ENCODE measurements around the gene ETV3L.
"Not testable (repeated sequence)": the region's sequence is repeated elsewhere in the genome, so short reads cannot be mapped to it uniquely, and the experiment has no call there.

The ETV3L gene

DNA sequence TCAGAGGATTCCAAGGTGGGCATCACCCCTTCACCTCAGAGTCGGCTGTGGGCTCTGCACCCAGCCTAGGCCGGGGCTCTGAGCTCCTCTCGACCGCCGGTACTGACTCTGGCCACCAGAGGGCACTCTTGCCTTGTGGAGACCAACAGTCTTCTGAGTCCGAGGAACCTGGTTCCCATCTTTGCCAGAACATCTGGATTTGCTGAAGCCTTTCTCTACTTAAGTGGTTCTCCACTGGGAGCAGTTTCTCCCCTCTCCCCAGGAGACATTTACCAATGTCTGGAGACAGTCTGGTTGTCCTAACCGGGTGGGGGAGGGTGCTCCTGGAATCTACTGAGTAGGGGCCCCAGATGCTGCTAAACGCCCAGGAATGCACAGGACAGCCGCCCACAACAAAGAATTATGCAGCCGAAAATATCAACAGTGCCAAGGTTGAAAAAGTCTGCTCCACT lies 9.4 kb downstream of the ETV3L start:
- in situ Hi-C loops (cut with MboI; ENCODE audit: low pct_unique_long_range_greater_than_20kb, low sequenced_read_pairs): loop anchor here (10.0 kb wide), 1 partner anchor 75 kb away; no protein-coding TSS in a partner anchor
- DNase-seq: peak; percentile 66

DNA sequence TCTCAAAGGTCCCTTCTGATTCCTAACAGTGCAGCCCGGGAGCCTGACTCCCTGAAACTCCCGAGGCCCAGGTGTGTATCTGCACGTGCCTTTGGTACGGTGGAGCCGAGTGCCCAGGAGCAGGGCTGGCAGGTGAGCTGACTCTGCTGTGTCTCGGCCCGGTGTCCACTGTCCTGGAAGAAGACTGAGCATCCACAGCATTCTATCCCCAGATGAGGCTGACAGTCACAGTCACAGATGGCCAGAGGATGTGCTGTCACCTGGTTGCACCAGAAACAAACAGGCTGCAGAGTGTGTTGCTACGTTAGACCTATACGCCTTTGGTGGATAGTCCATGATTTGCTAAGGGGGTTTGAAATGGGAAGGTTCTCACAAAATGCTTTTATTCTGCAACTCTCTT lies 9.8 kb downstream of the ETV3L start:
- DNase-seq: no peak
- in situ Hi-C loops (cut with MboI; ENCODE audit: low pct_unique_long_range_greater_than_20kb, low sequenced_read_pairs): loop anchor here (10.0 kb wide), 1 partner anchor 75 kb away; no protein-coding TSS in a partner anchor

DNA sequence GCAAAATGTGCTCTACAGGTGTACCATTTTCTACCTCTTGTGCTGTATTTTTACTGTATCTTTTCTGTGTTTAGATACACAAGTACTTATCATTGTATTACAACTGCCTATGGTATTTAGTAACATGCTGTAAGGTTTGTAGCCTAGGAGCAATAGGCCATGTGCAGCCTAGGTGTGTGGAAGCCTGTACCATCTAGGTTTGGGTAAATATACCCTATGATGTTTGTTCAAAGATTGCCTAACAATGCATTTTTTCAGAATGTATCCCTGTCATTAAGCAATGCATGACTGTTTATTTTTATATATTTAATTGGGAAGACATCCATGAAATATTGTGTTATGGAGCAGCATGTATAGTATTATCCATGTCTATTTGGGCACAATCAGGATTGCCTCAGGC lies 11.0 kb downstream of the ETV3L start:
- no peak for DNase-seq
- in situ Hi-C loops (cut with MboI; ENCODE audit: low pct_unique_long_range_greater_than_20kb, low sequenced_read_pairs): no loop called here

DNA sequence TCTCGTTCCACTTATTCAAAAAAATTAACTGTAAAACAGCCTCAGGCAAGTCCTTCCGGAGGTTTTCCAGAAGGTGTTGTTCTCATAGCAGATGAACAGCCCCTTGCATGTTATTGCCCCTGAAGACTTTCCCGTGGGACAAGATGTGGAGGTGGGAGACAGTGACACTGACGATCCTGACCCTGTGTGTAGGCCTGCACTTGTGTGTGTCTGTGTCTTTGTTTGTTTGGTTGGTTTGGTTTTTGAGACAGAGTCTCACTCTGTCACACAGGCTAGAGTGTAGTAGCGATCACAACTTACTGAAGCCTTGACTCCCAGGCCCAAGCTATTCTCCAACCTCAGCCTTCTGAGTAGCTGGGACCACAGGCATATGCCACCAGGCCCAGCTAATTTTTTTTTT lies 12.6 kb downstream of the ETV3L start:
- no peak for DNase-seq

DNA sequence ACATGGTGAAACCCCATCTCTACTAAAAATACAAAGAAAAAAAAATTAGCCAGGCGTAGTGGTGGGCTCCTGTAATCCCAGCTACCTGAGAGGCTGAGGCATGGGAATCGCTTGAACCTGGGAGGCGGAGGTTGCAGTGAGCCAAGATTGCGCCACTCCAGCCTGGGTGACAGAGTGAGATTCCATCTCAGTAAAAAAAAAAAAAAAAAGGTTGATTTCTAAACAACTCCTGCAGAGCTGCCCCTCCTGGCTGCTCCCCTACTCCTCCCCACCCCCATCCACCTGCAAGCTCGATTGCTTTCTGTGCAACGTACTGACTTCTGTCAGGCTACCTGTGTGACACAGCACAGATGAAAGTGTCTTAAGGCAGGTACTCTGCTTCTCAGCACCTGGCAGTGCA lies 13.3 kb downstream of the ETV3L start:
- in situ Hi-C loops (cut with MboI; ENCODE audit: low pct_unique_long_range_greater_than_20kb, low sequenced_read_pairs): no loop called here
- DNase-seq: no peak

More for the DNA sequence above, 12.6 kb downstream of the ETV3L start:
- in situ Hi-C loops (cut with MboI; ENCODE audit: low pct_unique_long_range_greater_than_20kb, low sequenced_read_pairs): no loop called here

DNA sequence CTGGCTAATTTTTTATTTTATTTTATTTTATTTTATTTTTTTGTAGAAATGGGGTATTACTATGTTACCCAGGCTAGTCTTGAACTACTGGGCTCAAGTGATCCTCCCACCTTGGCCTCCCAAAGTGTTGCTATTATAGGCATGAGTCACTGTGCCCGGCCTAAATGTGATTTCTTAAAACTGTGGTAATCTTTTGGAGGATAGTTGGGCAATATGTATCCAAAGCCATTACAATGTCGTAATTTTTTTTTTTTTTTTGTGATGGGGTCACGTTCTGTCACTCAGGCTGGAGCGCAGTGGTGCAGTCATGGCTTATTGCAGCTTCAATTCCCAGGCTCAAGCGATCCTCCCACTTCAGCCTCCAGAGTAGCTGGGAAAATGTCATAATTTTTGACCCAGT lies 14.2 kb downstream of the ETV3L start:
- in situ Hi-C loops (cut with MboI; ENCODE audit: low pct_unique_long_range_greater_than_20kb, low sequenced_read_pairs): no loop called here
- peak; percentile 35 for DNase-seq

DNA sequence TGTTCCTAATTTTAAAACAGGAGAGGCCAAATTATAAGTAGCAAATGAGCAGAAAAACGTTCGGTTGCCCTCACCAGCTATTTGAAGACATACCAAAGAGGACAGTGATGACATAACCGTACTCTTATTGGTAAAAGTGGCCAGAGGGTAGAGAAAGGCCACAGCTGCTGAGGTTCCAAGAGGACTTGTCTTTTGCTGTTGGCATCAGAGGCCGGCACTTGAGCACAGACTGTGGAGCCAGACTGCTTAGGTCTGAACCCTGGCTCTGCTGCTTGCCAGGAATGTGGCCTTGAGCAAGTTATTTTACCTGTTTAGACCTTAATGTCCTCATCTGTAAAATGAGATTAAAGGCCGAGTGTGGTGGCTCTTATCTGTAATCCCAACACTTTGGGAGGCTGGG lies 14.9 kb downstream of the ETV3L start:
- no peak for DNase-seq
- in situ Hi-C loops (cut with MboI; ENCODE audit: low pct_unique_long_range_greater_than_20kb, low sequenced_read_pairs): no loop called here

DNA sequence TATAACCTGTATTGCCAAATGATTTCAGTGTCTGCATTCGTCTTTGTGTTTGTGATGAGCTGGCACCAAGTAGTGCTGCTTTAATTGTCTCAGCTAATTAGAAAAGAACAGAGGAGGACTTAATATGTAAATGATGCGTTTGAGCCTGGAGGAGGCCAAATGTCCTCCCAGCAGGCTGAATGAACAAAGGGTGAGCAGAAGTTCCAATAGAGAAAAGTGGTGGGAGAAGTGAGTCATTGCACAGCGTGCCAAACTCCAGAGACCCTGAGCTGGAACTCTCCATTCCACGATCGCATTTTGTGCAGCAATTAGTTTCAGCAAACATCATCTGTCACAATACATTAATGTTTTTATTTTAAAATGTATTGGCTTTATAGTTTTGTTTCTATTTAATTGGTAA lies 17.9 kb downstream of the ETV3L start:
- in situ Hi-C loops (cut with MboI; ENCODE audit: low pct_unique_long_range_greater_than_20kb, low sequenced_read_pairs): no loop called here
- no peak for DNase-seq

DNA sequence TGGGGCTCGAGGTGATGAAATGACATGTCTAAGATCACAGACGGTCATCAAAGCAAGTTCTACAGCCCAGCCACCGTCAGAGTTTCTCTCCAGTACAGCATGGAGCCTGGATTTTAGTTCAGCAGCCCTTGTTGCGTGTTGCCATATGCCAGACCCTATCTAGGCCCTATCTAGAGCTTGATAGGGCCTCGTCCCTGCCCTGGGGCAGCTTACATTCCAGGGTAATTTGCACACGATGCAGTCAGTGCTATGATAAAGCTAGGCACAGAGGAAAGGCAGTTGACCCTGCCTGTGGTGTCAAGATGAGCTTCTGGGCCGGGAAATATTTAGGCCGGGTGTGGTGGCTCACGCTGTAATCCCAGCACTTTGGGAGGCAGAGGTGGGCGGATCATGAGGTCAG lies 18.9 kb downstream of the ETV3L start:
- no peak for DNase-seq

DNA sequence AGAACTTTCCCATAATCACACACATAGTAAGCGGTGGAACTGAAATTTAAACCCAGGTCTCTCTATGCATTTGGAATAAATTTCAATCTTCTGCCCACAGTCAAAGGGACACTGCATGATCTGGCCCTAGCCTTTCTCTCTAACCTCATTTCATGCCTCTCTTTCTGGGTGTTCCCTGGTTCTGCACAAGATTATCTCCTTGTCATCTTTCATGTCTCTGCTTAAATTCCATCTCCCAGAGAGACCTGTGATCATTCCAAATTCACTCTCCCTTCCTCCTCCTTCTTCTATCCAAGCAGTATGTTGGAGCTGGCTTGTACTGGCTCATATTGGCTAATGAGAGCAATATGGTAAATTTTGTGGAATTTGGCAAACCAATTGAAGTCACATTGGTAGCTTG lies 22.2 kb downstream of the ETV3L start:
- in situ Hi-C loops (cut with MboI; ENCODE audit: low pct_unique_long_range_greater_than_20kb, low sequenced_read_pairs): no loop called here
- no peak for DNase-seq

More for the DNA sequence above, 18.9 kb downstream of the ETV3L start:
- in situ Hi-C loops (cut with MboI; ENCODE audit: low pct_unique_long_range_greater_than_20kb, low sequenced_read_pairs): no loop called here

DNA sequence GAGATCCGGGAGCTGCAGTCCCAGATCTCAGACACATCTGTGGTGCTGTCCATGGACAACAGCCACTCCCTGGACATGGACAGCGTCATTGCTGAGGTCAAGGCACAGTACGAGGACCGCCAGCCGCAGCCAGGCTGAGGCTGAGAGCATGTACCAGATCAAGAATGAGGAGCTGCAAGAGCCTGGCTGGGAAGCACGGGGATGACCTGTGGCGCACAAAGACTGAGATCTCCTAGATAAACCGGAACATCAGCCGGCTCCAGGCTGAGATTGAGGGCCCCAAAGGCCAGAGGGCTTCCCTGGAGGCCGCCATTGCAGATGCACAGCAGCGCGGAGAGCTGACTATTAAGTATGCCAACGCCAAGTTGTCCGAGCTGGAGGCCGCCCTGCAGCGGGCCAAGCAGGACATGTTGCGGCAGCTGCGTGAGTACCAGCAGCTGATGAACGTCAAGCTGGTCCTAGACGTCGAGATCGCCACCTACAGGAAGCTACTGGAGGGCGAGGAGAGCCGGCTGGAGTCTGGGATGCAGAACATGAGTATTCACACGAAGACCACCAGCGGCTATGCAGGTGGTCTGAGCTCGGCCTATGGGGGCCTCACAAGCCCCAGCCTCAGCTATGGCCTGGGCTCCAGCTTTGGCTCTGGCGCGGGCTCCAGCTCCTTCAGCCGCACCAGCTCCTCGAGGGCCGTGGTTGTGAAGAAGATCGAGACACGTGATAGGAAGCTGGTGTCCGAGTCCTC lies 25.5 kb downstream of the ETV3L start:
- in situ Hi-C loops (cut with MboI; ENCODE audit: low pct_unique_long_range_greater_than_20kb, low sequenced_read_pairs): no loop called here
- DNase-seq: peak; percentile 76

DNA sequence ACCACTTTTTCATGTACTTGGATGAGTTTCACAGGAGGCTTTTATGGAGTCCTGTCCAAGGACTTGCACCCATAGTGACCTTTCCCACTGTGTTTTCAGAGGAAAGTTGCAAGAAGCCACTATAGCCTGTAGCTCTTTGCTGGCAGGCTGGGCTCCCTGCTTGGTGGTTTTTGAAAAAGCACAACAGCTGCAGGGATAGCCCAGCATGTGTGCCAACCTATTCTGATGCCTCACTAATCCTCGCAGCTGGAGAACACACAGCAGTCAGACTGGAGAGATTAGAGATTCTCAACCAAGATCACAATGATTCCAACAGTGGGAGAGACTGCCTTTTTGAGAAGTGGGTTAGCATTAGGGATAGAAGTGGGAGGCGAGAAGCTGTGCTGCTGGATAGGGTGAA lies 30.0 kb downstream of the ETV3L start:
- no peak for DNase-seq
- in situ Hi-C loops (cut with MboI; ENCODE audit: low pct_unique_long_range_greater_than_20kb, low sequenced_read_pairs): no loop called here

DNA sequence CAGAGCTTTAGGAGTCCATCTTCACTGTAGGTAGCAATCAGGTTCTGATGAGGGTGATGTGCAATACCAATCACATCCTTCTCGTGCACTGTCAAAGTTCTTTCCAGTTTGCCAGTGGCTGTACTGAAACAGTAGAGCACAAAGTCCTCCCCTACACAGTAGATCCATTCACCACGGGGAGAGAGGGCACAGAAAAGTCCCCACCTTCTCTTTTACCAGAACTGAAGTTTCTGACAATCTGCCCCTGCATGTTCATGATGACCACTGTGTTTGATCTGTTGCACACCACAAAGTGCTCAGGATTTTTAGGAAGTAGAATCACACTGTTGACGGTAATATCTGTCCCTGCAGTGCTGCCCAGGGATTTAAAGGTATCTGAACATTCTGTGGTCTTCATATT lies 40.4 kb downstream of the ETV3L start:
- in situ Hi-C loops (cut with MboI; ENCODE audit: low pct_unique_long_range_greater_than_20kb, low sequenced_read_pairs); DNase-seq: not testable (repeated sequence)

DNA sequence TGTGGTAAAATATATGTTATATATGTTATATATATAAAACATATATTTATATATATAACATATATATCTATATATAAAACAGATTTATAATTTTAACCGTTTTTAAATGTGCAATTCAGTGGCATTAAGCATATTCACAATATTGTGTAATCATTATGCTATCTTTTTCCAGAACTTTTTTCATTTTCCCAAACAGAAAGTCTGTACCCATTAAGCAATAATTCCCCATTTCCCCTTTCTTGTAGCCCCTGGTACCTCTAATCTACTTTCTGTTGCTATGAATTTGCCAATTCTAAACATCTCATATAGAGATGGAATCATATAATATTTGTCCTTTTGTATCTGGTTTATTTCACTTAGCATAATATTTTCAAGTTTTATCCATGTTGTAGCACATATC lies 43.3 kb downstream of the ETV3L start:
- DNase-seq: no peak
- in situ Hi-C loops (cut with MboI; ENCODE audit: low pct_unique_long_range_greater_than_20kb, low sequenced_read_pairs): no loop called here

DNA sequence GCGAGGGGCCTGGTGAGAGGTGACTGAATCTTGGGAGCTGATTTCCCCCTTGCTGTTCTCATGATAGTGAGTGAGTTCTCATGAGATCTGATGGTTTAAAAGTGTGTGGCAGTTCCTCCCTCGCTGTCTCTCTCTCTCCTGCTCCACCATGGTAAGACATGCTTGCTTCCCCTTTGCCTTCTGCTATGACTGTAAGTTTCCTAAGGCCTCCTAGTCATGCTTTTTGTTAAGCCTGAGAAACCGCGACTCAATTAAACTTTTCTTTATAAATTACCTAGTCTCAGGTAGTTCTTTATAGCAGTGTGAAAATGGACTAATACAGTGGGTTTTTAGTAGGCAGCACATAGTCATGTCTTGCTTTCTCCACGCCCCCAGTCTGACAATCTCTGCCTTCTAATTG lies 43.9 kb downstream of the ETV3L start:
- in situ Hi-C loops (cut with MboI; ENCODE audit: low pct_unique_long_range_greater_than_20kb, low sequenced_read_pairs): not testable (repeated sequence)
- peak; percentile 25 for DNase-seq

DNA sequence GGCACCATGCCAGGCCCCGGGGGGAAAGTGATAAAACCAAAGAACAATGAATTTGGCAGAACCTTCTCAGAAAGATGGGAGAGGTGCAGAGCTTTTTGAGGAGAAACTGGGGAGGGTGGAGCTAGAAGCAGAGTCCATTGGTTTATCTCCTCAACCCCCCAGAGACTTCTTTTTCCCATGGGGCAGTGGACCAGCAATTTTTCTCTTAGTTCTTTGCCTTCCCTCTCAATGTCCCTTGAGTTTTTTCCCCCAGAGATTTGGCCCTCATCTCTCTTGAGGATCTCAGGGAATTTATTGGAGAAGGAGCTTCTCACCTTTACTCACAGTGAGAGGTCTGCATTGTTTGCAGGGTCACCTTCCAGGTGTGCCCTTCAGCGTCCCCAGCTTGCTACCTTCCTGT lies 48.8 kb downstream of the ETV3L start:
- in situ Hi-C loops (cut with MboI; ENCODE audit: low pct_unique_long_range_greater_than_20kb, low sequenced_read_pairs): no loop called here
- no peak for DNase-seq

DNA sequence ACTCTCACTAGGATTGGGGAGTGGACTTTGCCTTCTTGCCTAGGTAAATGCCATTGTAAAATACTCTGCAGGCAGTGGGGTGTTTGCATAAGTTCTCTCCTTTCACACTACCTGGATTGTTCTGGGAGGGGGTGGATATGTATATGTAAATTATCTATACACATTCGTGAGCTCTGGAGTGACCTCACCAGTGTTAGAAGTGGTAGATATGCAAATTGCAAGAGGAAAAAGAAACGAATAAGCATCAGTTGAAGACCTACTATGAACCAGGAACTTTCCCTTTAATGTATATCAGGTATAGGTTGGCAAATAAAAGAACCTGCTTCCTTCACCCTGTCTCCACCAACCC lies 52.6 kb downstream of the ETV3L start:
- DNase-seq: no peak

DNA sequence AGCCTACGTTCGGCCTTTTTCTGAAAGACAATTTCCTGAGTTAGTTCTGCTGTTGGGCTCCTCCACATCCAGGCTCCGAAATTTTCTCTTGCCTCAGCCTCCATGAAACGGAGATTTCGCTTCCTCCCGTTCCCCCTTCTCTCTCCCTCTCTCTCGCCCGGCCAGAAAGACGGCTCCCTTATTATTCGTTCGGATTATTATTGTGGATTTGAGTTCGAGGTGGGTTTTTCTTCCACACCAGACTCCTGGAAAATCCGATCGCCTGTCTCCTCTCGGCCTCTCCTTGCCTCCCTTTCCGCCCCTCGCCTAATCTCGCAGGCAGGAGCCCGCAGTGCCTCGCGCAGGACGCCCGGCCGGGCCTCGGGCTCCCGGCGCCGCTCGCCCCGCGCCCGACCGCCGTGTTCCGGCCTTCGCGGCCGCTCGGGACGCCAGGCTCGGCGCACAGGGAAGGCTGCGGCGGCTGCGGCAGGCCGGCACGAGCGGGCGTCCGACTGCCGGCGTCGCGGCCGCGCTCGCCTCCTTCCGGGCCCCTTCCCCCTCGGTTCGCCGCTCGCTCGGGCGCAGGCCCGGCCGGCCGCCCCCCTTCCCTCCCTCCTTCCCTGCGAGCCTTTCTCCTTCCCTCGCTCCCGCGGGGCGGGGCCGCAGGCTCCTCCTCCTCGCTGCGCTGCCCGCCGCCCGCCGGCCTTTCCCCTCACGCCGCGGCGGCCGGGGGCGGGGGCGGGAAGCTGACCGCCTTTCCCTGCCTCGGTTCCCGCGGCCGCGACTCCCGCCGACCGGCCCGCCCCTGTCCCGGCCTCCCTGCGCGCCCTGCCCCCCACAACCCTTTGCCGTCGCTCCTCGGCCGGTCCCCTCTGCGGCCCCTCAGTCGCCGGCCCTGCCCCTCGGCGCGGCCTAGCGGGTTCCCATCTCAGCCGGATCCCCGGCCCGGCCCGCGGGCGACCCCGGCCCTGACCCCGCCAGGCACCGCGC lies 54.1 kb downstream of the ETV3L start, which contains the start of gene ARHGEF11:
TSS of gene ARHGEF11 (minus strand) at position 493 of the 969 bp plus-strand sequence. CDS start 1,412 bp downstream, outside the sequence.
- in situ Hi-C loops (cut with MboI; ENCODE audit: low pct_unique_long_range_greater_than_20kb, low sequenced_read_pairs): no loop called here
- DNase-seq: peak; percentile 76

More for the DNA sequence above, 52.6 kb downstream of the ETV3L start:
- in situ Hi-C loops (cut with MboI; ENCODE audit: low pct_unique_long_range_greater_than_20kb, low sequenced_read_pairs): no loop called here

DNA sequence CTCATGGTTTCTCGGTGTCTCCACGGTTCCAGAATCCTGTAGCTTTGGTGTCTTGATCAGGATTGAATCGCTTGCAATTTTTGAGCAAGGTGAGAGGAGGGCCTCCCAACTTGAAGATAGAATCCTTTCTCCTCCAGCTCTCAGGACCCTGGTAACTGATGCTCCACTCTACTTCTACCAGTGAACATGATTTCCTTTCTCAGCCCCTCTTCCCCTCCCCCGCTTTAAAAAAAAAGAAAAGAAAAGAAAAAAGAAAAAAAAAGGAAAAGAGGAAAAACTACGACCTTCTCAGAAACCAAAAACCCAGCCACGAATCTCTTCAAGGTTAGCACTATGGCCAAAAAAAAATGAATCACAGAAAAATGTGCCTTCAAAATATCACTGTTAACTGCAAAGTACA lies 55.3 kb downstream of the ETV3L start:
- DNase-seq: no peak
- in situ Hi-C loops (cut with MboI; ENCODE audit: low pct_unique_long_range_greater_than_20kb, low sequenced_read_pairs): no loop called here

DNA sequence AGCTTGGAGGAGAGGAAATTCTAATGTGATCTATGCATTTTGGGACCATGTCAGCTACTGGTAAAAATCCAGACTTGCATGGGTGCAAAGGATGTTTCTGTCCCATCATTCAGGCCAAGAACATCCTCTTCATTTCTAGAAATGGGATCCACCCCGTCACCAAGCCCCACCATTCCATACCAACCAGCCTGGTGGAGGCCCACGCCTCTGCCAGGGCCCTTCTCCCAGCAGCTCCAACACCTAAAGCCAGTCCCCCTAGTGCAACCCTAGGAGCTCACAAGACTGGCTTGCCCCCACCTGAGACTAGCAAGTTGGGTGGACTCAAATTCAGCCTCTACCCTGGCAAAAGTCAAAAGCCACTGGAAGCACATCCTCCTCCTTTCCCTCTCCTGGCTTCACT lies 55.9 kb downstream of the ETV3L start:
- in situ Hi-C loops (cut with MboI; ENCODE audit: low pct_unique_long_range_greater_than_20kb, low sequenced_read_pairs): no loop called here
- no peak for DNase-seq

Measured in KBM-7 (cell line).